Stimulated activated CD8-positive, alpha-beta memory T cell treated with anti-CD3 and anti-CD28 coated beads, Interleukin-4, amount 100 ng/mL, for 48 hours (primary cell): ENCODE measurements around the gene SLC15A2.
"Not testable (repeated sequence)": the region's sequence is repeated elsewhere in the genome, so short reads cannot be mapped to it uniquely, and the experiment has no call there.

Experiments used
- DNase-seq: peaks from one replicate; pipeline ENCODE4 v3.0.0-alpha.2; 2020

Gene SLC15A2

GRCh38 chr3:121894301-121894990, at the start of gene SLC15A2:
Gene SLC15A2 (plus strand): TSS chr3:121894401. CDS start chr3:121894477, 76 bp downstream.
- DNase-seq, result no peak

- no peak for DNase-seq
Measured at GRCh38 chr3:121844892-121845291, 49.3 kb upstream of the SLC15A2 start.

- no peak for DNase-seq
Measured at GRCh38 chr3:121852256-121852655, 41.9 kb upstream of the SLC15A2 start.

- DNase-seq, result no peak
Measured at GRCh38 chr3:121855555-121855954, 38.6 kb upstream of the SLC15A2 start.

GRCh38 chr3:121857778-121858177, 36.4 kb upstream of the SLC15A2 start:
- DNase-seq, result not testable (repeated sequence)

- DNase-seq, result not testable (repeated sequence)
Measured at GRCh38 chr3:121863247-121863646, 31.0 kb upstream of the SLC15A2 start.

GRCh38 chr3:121863801-121864200, 30.4 kb upstream of the SLC15A2 start:
- DNase-seq, result no peak

GRCh38 chr3:121869736-121870135, 24.5 kb upstream of the SLC15A2 start:
- no peak for DNase-seq

- no peak for DNase-seq
Measured at GRCh38 chr3:121870717-121871116, 23.5 kb upstream of the SLC15A2 start.

GRCh38 chr3:121871430-121871829, 22.8 kb upstream of the SLC15A2 start:
- DNase-seq, result no peak

- DNase-seq, result no peak
Measured at GRCh38 chr3:121878411-121878810, 15.8 kb upstream of the SLC15A2 start.

GRCh38 chr3:121883507-121883906, 10.7 kb upstream of the SLC15A2 start:
- no peak for DNase-seq

- DNase-seq, result no peak
Measured at GRCh38 chr3:121885386-121885785, 8.8 kb upstream of the SLC15A2 start.

GRCh38 chr3:121895121-121895520, 920 bp downstream of the SLC15A2 start:
- DNase-seq, result no peak

- DNase-seq, result no peak
Measured at GRCh38 chr3:121895736-121896135, 1.5 kb downstream of the SLC15A2 start.

GRCh38 chr3:121896823-121897222, 2.6 kb downstream of the SLC15A2 start:
- DNase-seq, result no peak

GRCh38 chr3:121897296-121897695, 3.1 kb downstream of the SLC15A2 start:
- DNase-seq, result no peak

- DNase-seq, result no peak
Measured at GRCh38 chr3:121913305-121913990, 19.2 kb downstream of the SLC15A2 start.

- DNase-seq, result no peak
Measured at GRCh38 chr3:121914081-121914998, 20.1 kb downstream of the SLC15A2 start.

- no peak for DNase-seq
Measured at GRCh38 chr3:121916189-121916588, 22.0 kb downstream of the SLC15A2 start.

- no peak for DNase-seq
Measured at GRCh38 chr3:121918779-121919483, 24.7 kb downstream of the SLC15A2 start.

GRCh38 chr3:121924734-121925133, 30.5 kb downstream of the SLC15A2 start:
- no peak for DNase-seq

- DNase-seq, result no peak
Measured at GRCh38 chr3:121926380-121926779, 32.2 kb downstream of the SLC15A2 start.
